Stimulated activated CD4-positive, alpha-beta T cell treated with anti-CD3 and anti-CD28 coated beads, Interleukin-2, amount 100 ng/mL, for 24 hours (primary cell): ENCODE data around the gene RNMT.
"Not testable (repeated sequence)": the region's sequence is repeated elsewhere in the genome, so short reads cannot be mapped to it uniquely, and the experiment has no call there.

Source experiments
- DNase-seq, 2 donors: peaks; one replicate each; pipeline ENCODE4 v3.0.0-alpha.2; 2020

The RNMT gene

GRCh38 chr18:13726232-13726971 is at the start of gene RNMT, which contains the start of gene FAM210A:
TSS of gene RNMT (plus strand) at chr18:13726673. CDS start at chr18:13731518, 4,845 bp downstream.
TSS of gene FAM210A (minus strand) at chr18:13726558. CDS start at chr18:13682077, 44,481 bp downstream.
- DNase-seq, result peak; percentile 94 to 95

GRCh38 chr18:13677350-13677749 is 49.1 kb upstream of the RNMT start:
- not testable (repeated sequence) for DNase-seq

GRCh38 chr18:13680612-13681011 is 45.9 kb upstream of the RNMT start:
- DNase-seq, result no peak

- no peak for DNase-seq
These were observed 44.8 kb upstream of the RNMT start for GRCh38 chr18:13681701-13682100.

GRCh38 chr18:13684546-13684945 is 41.9 kb upstream of the RNMT start:
- DNase-seq, result no peak

GRCh38 chr18:13688191-13689136 is 38.0 kb upstream of the RNMT start:
- DNase-seq, result no peak

GRCh38 chr18:13690060-13690459 is 36.4 kb upstream of the RNMT start:
- DNase-seq, result not testable (repeated sequence)

GRCh38 chr18:13695337-13695736 is 31.1 kb upstream of the RNMT start:
- DNase-seq, result not testable (repeated sequence)

- DNase-seq, result no peak
These were observed 29.5 kb upstream of the RNMT start for GRCh38 chr18:13696961-13697360.

GRCh38 chr18:13700153-13700552 is 26.3 kb upstream of the RNMT start:
- DNase-seq, result no peak

GRCh38 chr18:13703899-13704298 is 22.6 kb upstream of the RNMT start:
- DNase-seq, result no peak

GRCh38 chr18:13710414-13710831 is 16.1 kb upstream of the RNMT start:
- no peak for DNase-seq

- DNase-seq, result no peak
These were observed 13.9 kb upstream of the RNMT start for GRCh38 chr18:13712400-13713131.

- no peak for DNase-seq
These were observed 12.9 kb upstream of the RNMT start for GRCh38 chr18:13713455-13714055.

- no peak for DNase-seq
These were observed 11.1 kb upstream of the RNMT start for GRCh38 chr18:13715330-13715729.

GRCh38 chr18:13716916-13717315 is 9.6 kb upstream of the RNMT start:
- no peak for DNase-seq

GRCh38 chr18:13720123-13720522 is 6.3 kb upstream of the RNMT start:
- DNase-seq, result no peak

- no peak for DNase-seq
These were observed 5.6 kb upstream of the RNMT start for GRCh38 chr18:13720847-13721246.

GRCh38 chr18:13725566-13726231 is 774 bp upstream of the RNMT start:
- peak in 1 of 2 donors; percentile 30 for DNase-seq

GRCh38 chr18:13726972-13727331 is 479 bp downstream of the RNMT start:
- peak; percentile 33 to 44 for DNase-seq

GRCh38 chr18:13730481-13730880 is 4.0 kb downstream of the RNMT start:
- DNase-seq, result no peak

- DNase-seq, result no peak
These were observed 9.2 kb downstream of the RNMT start for GRCh38 chr18:13735681-13736080.
